Activated naive CD4-positive, alpha-beta T cell treated with anti-CD3 and anti-CD28 coated beads, Interleukin-2, amount 50 U/mL, for 72 hours (primary cell): ENCODE measurements around the gene TSEN2. TPM values are rescaled to one million over a fixed set of nuclear protein-coding genes. Genes with fewer than 3 reads are reported as not detected.

Experiments used
- ATAC-seq, 2 donors: fragments of 150-1000 bp; cut with Tn5 transposase; 2 replicates each; pipeline ENCODE4 v1.10.0; 2021; ENCODE audit warnings: mild to moderate bottlenecking in 2 of 2, moderate library complexity in 2 of 2
- DNase-seq, 2 donors: peaks; one replicate each; pipeline ENCODE4 v3.0.0; 2021 to 2022; ENCODE audit warnings: low spot score in 2 of 2
- H3K27ac Mint-ChIP-seq, 2 donors: one replicate each; pipeline ENCODE4 v1.8.0; 2022; ENCODE audit warnings: mild to moderate bottlenecking in 2 of 2, mixed read lengths in 2 of 2
- H3K36me3 Mint-ChIP-seq, 2 donors: one replicate each; pipeline ENCODE4 v1.8.0; 2022; ENCODE audit warnings: mixed read lengths in 2 of 2
- H3K9me3 Mint-ChIP-seq, 2 donors: one replicate each; pipeline ENCODE4 v1.8.0; 2022; ENCODE audit warnings: mixed read lengths in 2 of 2
- total RNA-seq, 2 donors: library from RNA; stranded (reverse); gene quantifications; one replicate each; pipeline ENCODE4 v1.2.3, GENCODE V29; 2022

TSEN2 gene
- total RNA-seq, 2 donors from 2014 or later = 6.6 to 14.2 TPM

DNA sequence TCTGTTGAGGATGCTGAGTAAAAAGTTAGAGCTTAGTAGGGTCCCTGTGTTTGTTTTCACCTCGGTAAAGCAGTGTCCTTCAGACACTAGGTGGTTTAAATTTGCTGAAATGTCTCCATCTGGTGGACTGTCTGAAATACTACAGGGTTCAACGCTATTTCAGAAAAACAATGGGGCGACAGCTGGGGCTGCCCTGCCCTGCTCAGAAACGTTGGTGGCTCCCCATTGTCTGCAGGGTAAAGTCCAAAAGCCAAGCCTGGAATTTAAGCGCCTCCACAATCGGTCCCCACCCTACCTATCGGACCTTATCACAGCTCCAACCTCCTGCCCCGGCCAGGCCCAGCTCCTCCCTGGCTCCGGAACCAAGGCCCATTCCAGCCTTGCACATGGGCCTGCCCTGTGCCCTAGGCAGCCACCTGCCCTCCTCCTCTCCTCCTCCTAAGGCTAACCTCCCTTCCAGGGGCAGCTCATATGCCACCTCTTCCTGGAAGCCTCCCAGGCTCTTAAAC, 4.3 kb upstream of the TSEN2 start:
- ATAC-seq (peak; percentile 14), DNase-seq (peak in 1 of 2 donors; percentile 30)
- Mint-ChIP-seq H3K36me3 (peaks cover 0 to 8% of the 10 kb centered on the region in 2 donors), H3K27ac (no peak overlapping the region), H3K9me3 (no peaks in the 10 kb centered on the region)

GRCh38 chr3:12483410-12483809, 870 bp upstream of the TSEN2 start:
- Mint-ChIP-seq H3K9me3 (no peaks in the 10 kb centered on the region), H3K36me3 (peaks cover 8 to 10% of the 10 kb centered on the region in 2 donors), H3K27ac (peak overlapping the region; percentile 96)
- DNase-seq (no peak), ATAC-seq (no peak)

DNA sequence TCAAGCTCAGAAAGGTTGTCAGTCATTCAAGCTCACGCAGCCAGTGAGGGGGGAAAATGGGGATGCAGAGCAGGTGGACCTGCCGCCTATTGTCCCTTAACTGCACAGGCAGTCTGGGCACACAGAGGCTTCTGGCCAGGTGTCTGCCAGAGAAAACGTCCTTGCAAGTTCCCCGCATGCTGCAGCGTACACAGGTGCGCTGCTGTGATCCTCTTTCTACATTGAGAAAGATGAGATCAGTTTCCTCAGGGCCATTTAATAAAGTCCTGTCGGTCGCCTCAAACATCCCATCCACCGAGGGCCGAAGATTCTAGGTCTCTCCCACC, 445 bp upstream of the TSEN2 start:
- H3K36me3 Mint-ChIP-seq = peaks cover 8 to 10% of the 10 kb centered on the region in 2 donors
- peak overlapping the region; percentile 96 for H3K27ac Mint-ChIP-seq
- no peaks in the 10 kb centered on the region for H3K9me3 Mint-ChIP-seq
- DNase-seq (no peak), ATAC-seq (no peak)

- no peak for ATAC-seq
- DNase-seq = no peak
- Mint-ChIP-seq H3K27ac (peak overlapping the region; percentile 96), H3K36me3 (peaks cover 8 to 10% of the 10 kb centered on the region in 2 donors), H3K9me3 (no peaks in the 10 kb centered on the region)
Observed at GRCh38 chr3:12484983-12485327, 675 bp downstream of the TSEN2 start.

DNA sequence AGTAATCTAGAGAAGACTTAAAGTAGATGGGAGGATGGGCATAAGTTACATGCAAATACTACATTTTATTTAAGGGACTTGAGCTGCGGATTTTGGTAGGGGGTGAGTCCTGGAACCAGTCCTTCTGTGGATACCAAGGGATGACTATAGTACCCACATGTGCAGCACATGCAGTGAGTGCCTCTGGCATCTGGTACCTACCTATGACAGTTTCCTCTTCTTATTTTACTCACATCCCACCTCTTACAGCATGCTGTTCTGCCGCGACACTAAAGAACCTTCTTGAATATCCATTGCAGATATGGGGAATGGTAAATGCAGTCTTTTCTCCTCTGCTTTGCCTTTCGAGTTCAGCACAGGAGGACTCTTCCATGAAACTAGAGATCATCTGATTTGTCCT, 1.7 kb downstream of the TSEN2 start:
- no peak for ATAC-seq
- no peak for DNase-seq
- no peaks in the 10 kb centered on the region for H3K9me3 Mint-ChIP-seq
- H3K27ac Mint-ChIP-seq = no peak overlapping the region
- H3K36me3 Mint-ChIP-seq = peaks cover 10 to 12% of the 10 kb centered on the region in 2 donors

GRCh38 chr3:12486916-12487315, 2.6 kb downstream of the TSEN2 start:
- ATAC-seq (no peak), DNase-seq (no peak)

DNA sequence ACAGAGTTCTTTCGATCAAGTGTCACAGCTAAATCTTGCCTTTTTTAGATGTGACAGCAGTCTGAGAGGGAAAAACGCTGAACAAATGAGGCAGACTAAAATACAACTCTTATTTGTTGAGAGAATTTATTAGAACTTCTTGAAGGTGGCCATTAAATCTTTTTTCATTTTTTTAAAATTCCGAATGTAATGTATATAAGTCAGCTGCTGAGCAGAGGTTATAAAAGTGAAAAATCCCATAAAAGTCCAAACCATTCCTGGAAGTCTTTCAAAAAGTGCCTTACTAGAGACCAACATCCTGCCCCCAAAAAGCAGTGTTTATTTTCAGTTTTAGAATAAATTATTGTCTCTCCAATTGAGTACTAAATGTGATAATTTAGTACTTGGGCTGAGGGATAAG, 3.1 kb downstream of the TSEN2 start:
- DNase-seq (no peak), ATAC-seq (no peak)
- Mint-ChIP-seq H3K9me3 (no peaks in the 10 kb centered on the region), H3K36me3 (peaks cover 10 to 12% of the 10 kb centered on the region in 2 donors), H3K27ac (no peak overlapping the region)

More at GRCh38 chr3:12486916-12487315, 2.6 kb downstream of the TSEN2 start:
- peaks cover 10 to 12% of the 10 kb centered on the region in 2 donors for H3K36me3 Mint-ChIP-seq
- H3K27ac Mint-ChIP-seq = no peak overlapping the region
- H3K9me3 Mint-ChIP-seq = no peaks in the 10 kb centered on the region

- H3K36me3 Mint-ChIP-seq = peaks cover 10 to 12% of the 10 kb centered on the region in 2 donors
- H3K9me3 Mint-ChIP-seq = no peaks in the 10 kb centered on the region
- no peak for ATAC-seq
- no peak overlapping the region for H3K27ac Mint-ChIP-seq
- no peak for DNase-seq
Observed at GRCh38 chr3:12487786-12488185, 3.5 kb downstream of the TSEN2 start.

- H3K36me3 Mint-ChIP-seq = peaks cover 8 to 10% of the 10 kb centered on the region in 2 donors
- DNase-seq (no peak), ATAC-seq (no peak)
- H3K9me3 Mint-ChIP-seq = no peaks in the 10 kb centered on the region
- no peak overlapping the region for H3K27ac Mint-ChIP-seq
Observed at GRCh38 chr3:12489368-12489767, 5.1 kb downstream of the TSEN2 start.

GRCh38 chr3:12489832-12490231, 5.6 kb downstream of the TSEN2 start:
- no peak for ATAC-seq
- Mint-ChIP-seq H3K36me3 (peaks cover 5 to 10% of the 10 kb centered on the region in 2 donors), H3K9me3 (no peaks in the 10 kb centered on the region), H3K27ac (no peak overlapping the region)
- no peak for DNase-seq

- DNase-seq (no peak), ATAC-seq (no peak)
- no peak overlapping the region for H3K27ac Mint-ChIP-seq
- H3K36me3 Mint-ChIP-seq = peaks cover 5 to 10% of the 10 kb centered on the region in 2 donors
- no peaks in the 10 kb centered on the region for H3K9me3 Mint-ChIP-seq
Observed at GRCh38 chr3:12490547-12490946, 6.3 kb downstream of the TSEN2 start.

DNA sequence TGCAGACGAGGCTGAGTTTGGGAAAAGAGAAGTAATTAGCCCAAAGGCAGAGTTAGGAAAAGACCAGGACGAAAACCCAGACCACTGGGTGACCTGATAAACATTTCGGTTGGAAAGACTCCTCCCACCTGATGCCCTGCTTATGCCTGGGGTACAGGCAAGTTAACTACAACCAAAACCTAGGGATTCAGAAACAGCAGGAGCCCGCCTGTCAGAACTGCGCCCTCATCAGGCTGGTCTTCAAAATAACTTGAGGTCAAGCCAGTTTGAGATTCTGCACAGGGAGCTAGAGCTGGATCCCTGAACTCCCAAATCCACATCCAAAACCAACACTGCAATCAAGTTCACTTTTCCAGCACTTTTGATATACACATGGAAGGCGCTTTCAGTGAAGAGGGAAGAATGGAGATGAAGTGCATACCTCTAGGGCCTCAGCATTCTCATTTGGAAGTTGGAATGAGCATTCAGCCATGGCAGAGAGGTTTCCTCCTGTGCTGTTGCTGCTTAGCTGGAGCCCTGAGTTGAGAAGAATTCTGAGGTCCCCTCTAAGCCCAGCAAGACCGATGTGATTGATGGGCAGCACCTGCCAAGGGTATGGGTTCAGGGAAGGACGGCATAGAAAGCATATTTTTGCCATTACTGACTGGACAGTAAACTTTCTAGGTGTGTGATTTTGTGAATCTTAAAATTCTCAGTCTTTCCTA, 11.6 kb downstream of the TSEN2 start:
- H3K36me3 Mint-ChIP-seq = peaks cover 8% of the 10 kb centered on the region in 2 donors
- H3K9me3 Mint-ChIP-seq = no peaks in the 10 kb centered on the region
- no peak for DNase-seq
- no peak for ATAC-seq
- H3K27ac Mint-ChIP-seq = no peak overlapping the region

- Mint-ChIP-seq H3K9me3 (no peaks in the 10 kb centered on the region), H3K27ac (no peak overlapping the region), H3K36me3 (peaks cover 10% of the 10 kb centered on the region in 2 donors)
- no peak for ATAC-seq
- DNase-seq = no peak
Observed at GRCh38 chr3:12496453-12496761, 12.1 kb downstream of the TSEN2 start.

- peaks cover 16 to 17% of the 10 kb centered on the region in 2 donors for H3K36me3 Mint-ChIP-seq
- ATAC-seq (no peak), DNase-seq (no peak)
- H3K27ac Mint-ChIP-seq = no peak overlapping the region
- no peaks in the 10 kb centered on the region for H3K9me3 Mint-ChIP-seq
Observed at GRCh38 chr3:12499474-12499873, 15.2 kb downstream of the TSEN2 start.

DNA sequence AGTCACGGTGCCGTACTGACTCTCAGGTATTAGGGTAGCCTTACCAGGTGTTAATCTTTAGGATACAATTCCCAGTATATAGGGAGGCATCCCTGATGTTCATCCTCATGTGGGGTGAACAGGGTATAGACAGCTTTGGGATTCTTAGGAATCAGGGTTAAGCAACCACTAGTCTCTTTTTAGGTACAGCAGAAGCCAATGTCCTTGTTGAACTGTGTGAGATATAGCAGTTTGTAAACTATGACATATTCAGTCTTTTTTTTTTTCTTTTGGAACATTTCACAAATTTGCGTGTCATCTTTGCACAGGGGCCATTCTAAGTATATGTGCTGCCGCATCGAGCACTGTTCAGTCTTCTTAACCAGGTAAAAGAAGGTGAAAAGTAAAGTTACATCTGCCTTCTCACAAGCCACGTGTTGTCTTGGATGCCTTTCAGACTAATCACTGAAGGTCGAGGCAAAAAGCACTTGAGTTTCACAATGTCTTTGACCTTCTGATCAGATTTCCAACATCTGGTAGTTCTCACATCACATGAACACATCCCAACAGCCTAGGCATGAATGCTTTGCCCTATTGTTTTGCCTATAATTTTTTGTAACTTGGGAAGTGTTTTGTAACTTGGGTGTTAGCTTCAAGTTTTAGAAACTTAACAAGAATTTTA, 17.2 kb downstream of the TSEN2 start:
- Mint-ChIP-seq H3K27ac (no peak overlapping the region), H3K36me3 (peaks cover 16 to 17% of the 10 kb centered on the region in 2 donors), H3K9me3 (no peaks in the 10 kb centered on the region)
- ATAC-seq (no peak), DNase-seq (no peak)

DNA sequence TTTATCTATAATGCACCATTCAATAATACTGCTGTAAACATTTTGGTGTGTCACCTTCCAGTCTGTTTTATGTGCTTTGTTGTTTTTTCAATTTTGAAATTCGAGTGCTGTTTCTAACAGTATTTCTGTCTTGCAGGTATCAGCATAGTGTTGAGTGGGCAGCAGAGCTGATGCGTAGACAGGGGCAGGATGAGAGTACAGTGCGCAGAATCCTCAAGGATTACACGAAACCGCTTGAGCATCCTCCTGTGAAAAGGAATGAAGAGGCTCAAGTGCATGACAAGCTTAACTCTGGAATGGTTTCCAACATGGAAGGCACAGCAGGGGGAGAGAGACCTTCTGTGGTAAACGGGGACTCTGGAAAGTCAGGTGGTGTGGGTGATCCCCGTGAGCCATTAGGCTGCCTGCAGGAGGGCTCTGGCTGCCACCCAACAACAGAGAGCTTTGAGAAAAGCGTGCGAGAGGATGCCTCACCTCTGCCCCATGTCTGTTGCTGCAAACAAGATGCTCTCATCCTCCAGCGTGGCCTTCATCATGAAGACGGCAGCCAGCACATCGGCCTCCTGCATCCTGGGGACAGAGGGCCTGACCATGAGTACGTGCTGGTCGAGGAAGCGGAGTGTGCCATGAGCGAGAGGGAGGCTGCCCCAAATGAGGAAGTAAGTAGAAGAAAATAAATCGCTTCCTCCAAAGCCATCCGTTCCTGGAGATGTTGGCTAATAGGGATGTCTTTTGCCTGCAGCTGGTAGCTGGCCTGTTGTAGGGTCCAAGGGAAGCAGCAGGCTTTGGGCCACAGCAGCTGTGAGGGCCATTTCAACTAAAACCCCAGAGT, 19.1 kb downstream of the TSEN2 start:
- no peak for DNase-seq
- peaks cover 17 to 18% of the 10 kb centered on the region in 2 donors for H3K36me3 Mint-ChIP-seq

DNA sequence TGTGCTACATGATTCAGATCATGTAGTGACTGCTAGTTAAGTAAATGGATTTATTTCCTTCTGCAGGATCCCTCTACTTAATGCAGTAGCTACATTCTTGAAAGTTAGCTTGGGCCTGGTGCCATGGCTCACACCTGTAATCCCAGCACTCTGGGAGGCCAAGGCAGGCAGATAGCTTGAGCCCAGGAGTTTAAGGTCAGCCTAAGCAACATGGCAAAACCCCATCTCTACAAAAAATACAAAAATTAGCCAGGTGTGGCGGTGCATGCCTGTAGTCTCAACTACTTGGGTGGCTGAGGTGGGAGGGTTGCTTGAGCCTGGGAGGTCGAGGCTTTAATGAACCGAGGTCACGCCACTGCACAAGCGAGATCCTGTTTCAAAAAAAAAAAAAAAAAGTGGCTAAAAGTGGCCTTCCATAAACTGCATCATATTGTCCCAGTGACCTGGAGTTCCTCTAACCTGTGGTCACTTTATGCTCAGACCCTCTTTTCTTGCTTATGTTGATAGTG, 22.0 kb downstream of the TSEN2 start:
- Mint-ChIP-seq H3K9me3 (no peaks in the 10 kb centered on the region), H3K36me3 (peaks cover 6 to 13% of the 10 kb centered on the region in 2 donors), H3K27ac (no peak overlapping the region)

More for the DNA sequence above, 19.1 kb downstream of the TSEN2 start:
- no peak for ATAC-seq
- Mint-ChIP-seq H3K9me3 (no peaks in the 10 kb centered on the region), H3K27ac (no peak overlapping the region)

More for the DNA sequence above, 22.0 kb downstream of the TSEN2 start:
- ATAC-seq = no peak
- no peak for DNase-seq
